ENCODE measurements around the gene SLC30A7. TPM values are rescaled to one million over a fixed set of nuclear protein-coding genes. Genes with fewer than 3 reads are reported as not detected.

The SLC30A7 gene
- total RNA-seq, 2 donors from 2014 or later: 10.5 to 13.5 TPM

DNA sequence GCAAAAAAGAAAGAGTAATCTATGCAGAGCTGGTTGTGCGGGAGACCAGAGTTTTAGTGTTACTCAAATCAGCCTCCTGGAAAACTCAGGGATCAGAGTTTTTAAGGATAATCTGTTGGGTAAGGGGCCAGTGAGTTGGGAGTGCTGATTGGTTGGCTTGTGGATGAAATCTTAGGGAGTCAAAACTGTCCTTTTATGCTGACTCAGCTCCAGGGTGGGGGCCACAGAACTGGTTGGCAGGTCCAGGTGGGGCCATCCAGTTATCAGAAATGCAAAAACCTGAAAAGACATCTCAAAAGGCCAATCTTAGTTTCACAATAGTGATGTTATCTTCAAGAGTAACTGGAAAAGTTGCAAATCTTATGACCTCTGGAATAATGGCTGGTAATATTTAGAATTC lies 4.5 kb upstream of the SLC30A7 start:
- H3K27me3 ChIP-seq: no peaks in the 10 kb centered on the region
- H3K9me3 ChIP-seq: peaks cover 0 to 13% (median 0%) of the 10 kb centered on the region in 3 donors
- DNase-seq: no peak
- intact Hi-C loops (cut with DNase I): no loop called here
- no peak for TF ChIP-seq POLR2A (IDR thresholded peaks at IDR 0.05)
- TF ChIP-seq, protein P1, sequence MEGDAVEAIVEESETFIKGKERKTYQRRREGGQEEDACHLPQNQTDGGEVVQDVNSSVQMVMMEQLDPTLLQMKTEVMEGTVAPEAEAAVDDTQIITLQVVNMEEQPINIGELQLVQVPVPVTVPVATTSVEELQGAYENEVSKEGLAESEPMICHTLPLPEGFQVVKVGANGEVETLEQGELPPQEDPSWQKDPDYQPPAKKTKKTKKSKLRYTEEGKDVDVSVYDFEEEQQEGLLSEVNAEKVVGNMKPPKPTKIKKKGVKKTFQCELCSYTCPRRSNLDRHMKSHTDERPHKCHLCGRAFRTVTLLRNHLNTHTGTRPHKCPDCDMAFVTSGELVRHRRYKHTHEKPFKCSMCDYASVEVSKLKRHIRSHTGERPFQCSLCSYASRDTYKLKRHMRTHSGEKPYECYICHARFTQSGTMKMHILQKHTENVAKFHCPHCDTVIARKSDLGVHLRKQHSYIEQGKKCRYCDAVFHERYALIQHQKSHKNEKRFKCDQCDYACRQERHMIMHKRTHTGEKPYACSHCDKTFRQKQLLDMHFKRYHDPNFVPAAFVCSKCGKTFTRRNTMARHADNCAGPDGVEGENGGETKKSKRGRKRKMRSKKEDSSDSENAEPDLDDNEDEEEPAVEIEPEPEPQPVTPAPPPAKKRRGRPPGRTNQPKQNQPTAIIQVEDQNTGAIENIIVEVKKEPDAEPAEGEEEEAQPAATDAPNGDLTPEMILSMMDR (IDR thresholded peaks at IDR 0.05): no peak
- ATAC-seq: no peak
- H3K36me3 ChIP-seq (replicated peaks in 1 of 2; ENCODE audit: insufficient read depth in 1 of 2, low read depth in 2 of 2): no peaks in the 10 kb centered on the region
- no peak overlapping the region for H3K4me3 ChIP-seq
- H3K4me1 ChIP-seq: peaks cover 8% of the 10 kb centered on the region
- no peak overlapping the region for H3K27ac ChIP-seq
- 93 to 96% methylated on average over 1 of the region's 1 CpG for WGBS, 2 donors

DNA sequence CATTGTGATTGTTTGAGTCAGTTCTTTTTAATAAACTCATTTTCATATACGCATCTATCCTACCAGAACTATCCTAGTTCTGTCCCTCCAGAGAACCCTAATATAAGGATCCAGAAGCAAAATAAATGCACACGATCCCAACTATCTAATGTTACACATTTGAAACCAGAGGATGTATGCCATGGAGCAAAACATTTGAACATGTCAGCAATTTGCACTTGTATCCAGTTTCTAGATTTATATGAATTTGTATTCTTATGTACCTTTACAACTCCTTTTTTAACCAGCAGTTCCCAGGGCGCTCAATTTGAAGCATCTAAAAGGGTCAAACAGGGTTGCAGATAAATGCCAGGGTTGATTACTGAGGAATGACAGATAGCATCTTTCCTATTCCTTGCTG lies 3.3 kb upstream of the SLC30A7 start:
- no peak overlapping the region for H3K27ac ChIP-seq
- DNase-seq: no peak

DNA sequence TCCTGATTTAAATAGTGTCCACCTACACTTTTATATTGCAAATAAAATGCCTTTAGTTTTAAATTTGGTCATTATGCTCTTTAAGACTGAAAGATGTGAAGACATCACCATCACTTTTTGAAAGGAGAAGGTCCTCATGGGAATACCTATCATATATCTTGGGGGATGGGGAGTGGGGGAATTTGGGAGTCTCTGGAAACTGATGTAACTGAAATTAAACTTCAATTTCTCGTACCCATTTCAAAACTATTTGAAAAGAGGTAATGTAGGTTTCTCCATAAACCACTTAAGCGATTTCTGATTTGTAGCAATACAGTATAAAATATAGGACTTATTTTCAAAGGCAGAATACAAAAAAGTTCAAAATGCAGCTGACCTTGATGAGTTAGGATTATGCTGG lies 2.2 kb upstream of the SLC30A7 start:
- no peak for TF ChIP-seq POLR2A (IDR thresholded peaks at IDR 0.05)
- TF ChIP-seq, protein P1 (IDR thresholded peaks at IDR 0.05): no peak
- Histone ChIP-seq H3K4me1 (peaks cover 16% of the 10 kb centered on the region), H3K27ac (no peak overlapping the region), H3K27me3 (no peaks in the 10 kb centered on the region), H3K4me3 (no peak overlapping the region), H3K36me3 (replicated peaks in 1 of 2; ENCODE audit: insufficient read depth in 1 of 2, low read depth in 2 of 2) (no peaks in the 10 kb centered on the region), H3K9me3 (peaks cover 0 to 13% (median 0%) of the 10 kb centered on the region in 3 donors)
- ATAC-seq (no peak), DNase-seq (no peak)
- 33 to 35% methylated on average over 2 of the region's 2 CpGs for WGBS, 2 donors
- intact Hi-C loops (cut with DNase I): no loop called here

More for the DNA sequence above, 3.3 kb upstream of the SLC30A7 start:
- no peak overlapping the region for H3K4me3 ChIP-seq
- H3K36me3 ChIP-seq (replicated peaks in 1 of 2; ENCODE audit: insufficient read depth in 1 of 2, low read depth in 2 of 2): no peaks in the 10 kb centered on the region
- intact Hi-C loops (cut with DNase I): no loop called here
- TF ChIP-seq POLR2A (IDR thresholded peaks at IDR 0.05): no peak
- TF ChIP-seq, protein P1 (IDR thresholded peaks at IDR 0.05): no peak
- H3K27me3 ChIP-seq: no peaks in the 10 kb centered on the region
- ATAC-seq: no peak
- peaks cover 0 to 13% (median 0%) of the 10 kb centered on the region in 3 donors for H3K9me3 ChIP-seq
- peaks cover 16% of the 10 kb centered on the region for H3K4me1 ChIP-seq
- WGBS, 2 donors: 92 to 93% methylated on average over 3 of the region's 3 CpGs

DNA sequence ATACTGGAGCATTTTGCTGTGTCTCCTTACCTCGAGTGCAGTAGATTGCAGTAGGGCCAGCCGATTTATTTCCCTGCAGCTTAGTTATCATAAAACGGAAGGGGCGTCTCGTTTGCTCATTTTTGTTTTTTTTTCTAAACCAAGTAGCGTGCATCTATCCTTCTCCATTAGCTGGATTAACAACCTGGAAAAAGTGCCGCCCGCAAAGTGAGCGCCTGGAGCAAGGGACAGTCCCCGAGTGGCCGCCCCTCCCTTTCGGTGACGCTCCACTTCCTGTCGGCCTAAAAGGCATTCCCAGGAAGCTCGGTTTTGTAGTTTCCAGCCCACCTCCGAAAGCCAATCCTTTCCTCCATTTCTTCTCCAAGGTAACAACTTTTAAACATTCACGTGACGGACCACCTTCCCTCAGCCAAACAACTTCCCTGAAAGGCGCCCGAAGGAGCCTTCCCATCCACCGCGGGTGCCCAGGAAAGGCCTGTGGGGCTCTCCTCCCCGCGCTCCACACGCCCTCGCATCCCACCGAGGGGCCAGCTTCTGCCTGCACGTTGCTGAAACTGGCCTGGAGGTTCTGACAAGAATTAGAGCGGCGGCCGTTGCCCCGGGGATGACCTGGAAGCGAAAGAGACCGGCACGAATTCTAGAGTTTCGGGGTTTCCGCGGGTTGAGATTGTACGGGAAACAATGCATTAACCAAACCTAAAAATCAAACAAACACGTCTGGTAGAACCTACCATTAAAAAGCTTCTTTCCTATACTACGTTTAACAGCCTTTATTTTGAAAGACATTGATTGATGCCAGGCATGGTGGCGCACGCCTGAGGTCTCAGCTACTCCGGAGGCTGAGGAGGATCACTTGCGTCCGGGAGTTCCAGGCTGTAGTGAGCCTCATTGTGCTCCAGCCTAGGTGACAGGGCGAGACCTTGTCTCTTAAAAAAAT lies 1.0 kb upstream of the SLC30A7 start, which contains the start of gene EXTL2:
Gene EXTL2 (minus strand): TSS at position 240 of the 937 bp plus-strand sequence. CDS start 6,085 bp downstream, outside the sequence.
- peaks cover 0 to 9% (median 0%) of the 10 kb centered on the region in 3 donors for H3K9me3 ChIP-seq
- H3K36me3 ChIP-seq (replicated peaks in 1 of 2; ENCODE audit: insufficient read depth in 1 of 2, low read depth in 2 of 2): no peaks in the 10 kb centered on the region
- TF ChIP-seq, protein P1 (IDR thresholded peaks at IDR 0.05): peak in 1 of 7 experiments; percentile 3
- TF ChIP-seq POLR2A (IDR thresholded peaks at IDR 0.05): peak; percentile 12 to 61 (median 58)
- H3K4me3 ChIP-seq: peak within 1 kb of the TSS; percentile 60 to 72
- 1% methylated on average over 44 to 47 of the region's 47 CpGs for WGBS, 2 donors
- intact Hi-C loops (cut with DNase I): no loop called here
- H3K27ac ChIP-seq: peak within 1 kb of the TSS; percentile 81 to 94 (median 90)
- DNase-seq: peak; percentile 88 to 93 (median 90)
- peaks cover 16% of the 10 kb centered on the region for H3K4me1 ChIP-seq
- H3K27me3 ChIP-seq: no peaks in the 10 kb centered on the region
- peak; percentile 80 for ATAC-seq
